Measurements from ENCODE around the gene FGFR4. TPM values are rescaled to one million over a fixed set of nuclear protein-coding genes. Genes with fewer than 3 reads are reported as not detected.

FGFR4 gene
- total RNA-seq, 4 donors from 2014 or later, result 1.1 TPM; not detected in 2

DNA sequence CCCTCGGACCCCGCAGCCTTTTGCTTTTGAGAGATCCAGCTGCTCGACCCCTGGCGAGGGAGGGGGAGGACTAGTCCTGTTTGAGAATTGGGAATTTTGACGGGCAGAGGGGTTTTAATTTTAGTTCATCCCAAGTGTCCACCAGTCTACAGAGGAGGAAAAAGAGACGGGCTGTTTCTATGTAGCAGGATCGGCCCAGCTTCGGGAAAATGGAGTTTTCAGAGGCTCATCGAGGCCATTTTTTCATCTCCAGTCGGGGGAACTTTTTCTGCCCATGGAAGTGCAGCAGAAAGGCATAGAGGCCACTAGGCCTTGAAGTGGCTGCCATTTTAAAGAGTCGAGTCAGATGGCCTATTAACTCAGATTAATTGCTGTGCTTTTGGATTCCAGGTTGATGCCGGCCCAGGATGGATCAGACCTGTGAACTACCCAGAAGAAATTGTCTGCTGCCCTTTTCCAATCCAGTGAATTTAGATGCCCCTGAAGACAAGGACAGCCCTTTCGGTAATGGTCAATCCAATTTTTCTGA lies 48.0 kb downstream of the FGFR4 start:
- TF ChIP-seq, protein P1, sequence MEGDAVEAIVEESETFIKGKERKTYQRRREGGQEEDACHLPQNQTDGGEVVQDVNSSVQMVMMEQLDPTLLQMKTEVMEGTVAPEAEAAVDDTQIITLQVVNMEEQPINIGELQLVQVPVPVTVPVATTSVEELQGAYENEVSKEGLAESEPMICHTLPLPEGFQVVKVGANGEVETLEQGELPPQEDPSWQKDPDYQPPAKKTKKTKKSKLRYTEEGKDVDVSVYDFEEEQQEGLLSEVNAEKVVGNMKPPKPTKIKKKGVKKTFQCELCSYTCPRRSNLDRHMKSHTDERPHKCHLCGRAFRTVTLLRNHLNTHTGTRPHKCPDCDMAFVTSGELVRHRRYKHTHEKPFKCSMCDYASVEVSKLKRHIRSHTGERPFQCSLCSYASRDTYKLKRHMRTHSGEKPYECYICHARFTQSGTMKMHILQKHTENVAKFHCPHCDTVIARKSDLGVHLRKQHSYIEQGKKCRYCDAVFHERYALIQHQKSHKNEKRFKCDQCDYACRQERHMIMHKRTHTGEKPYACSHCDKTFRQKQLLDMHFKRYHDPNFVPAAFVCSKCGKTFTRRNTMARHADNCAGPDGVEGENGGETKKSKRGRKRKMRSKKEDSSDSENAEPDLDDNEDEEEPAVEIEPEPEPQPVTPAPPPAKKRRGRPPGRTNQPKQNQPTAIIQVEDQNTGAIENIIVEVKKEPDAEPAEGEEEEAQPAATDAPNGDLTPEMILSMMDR (IDR thresholded peaks at IDR 0.05; ENCODE audit: low read depth), result no peak

DNA sequence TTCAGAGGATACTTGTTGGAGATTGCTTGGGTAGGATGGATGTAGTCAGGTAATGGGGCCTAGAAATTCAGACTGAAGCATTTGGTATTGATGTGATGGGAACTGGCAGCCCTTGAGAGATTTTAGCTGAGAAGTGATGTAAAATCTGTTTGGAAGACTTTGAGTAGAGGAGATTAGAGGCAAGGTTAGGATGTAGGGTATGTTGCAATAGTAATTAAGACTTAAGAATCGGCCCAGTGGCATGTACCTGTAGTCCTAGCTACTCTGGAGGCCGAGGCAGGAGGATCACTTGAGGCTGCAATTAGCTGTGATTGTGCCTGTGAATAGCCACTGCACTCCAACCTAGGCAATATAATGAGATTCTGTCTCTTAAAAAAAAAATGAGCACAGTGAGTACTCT lies 53.6 kb downstream of the FGFR4 start:
- TF ChIP-seq, protein P1 (IDR thresholded peaks at IDR 0.05; ENCODE audit: low read depth), result no peak

DNA sequence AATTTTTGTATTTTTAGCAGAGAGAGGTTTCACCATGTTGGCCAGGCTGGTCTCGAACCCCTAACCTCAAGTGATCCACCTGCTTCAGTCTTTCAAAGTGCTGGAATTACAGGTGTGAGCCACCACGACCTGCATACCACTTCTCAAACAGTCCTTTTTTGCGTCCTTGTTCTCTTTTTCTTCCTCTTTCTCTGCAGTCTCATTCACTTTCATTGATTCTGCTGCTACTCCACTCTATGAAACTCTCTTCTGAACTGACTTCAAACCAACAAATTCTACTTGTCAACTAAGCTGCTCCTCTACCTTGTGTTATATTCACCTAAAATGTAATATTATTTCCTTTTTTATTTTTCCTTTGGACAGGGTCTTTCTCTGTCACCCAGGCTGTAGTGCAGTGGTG lies 54.8 kb downstream of the FGFR4 start:
- TF ChIP-seq, protein P1 (IDR thresholded peaks at IDR 0.05; ENCODE audit: low read depth), result no peak

DNA sequence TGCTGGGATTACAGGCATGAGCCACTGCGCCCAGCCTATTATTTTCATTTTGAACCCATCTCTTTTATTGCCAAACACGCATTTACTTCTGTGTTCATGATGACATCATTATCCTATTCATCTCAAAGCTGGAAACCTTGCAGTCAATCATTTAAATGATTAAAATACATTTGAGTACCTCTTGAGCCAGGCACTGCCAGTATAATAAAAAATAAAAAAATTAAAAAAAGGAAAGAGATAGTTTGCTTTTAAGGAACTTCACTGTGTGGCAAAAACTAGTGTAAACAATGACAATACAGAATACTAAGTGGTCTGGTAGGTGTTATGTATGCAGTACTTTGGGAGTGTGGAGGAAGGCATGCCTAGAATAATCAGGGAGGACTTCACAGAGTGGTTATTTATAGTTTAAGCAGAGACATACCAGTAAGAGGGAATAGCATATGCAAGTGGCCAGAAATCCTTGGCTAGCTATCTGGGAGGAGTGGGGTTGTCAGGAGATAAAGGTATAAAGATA lies 55.4 kb downstream of the FGFR4 start:
- TF ChIP-seq, protein P1 (IDR thresholded peaks at IDR 0.05; ENCODE audit: low read depth), result no peak

DNA sequence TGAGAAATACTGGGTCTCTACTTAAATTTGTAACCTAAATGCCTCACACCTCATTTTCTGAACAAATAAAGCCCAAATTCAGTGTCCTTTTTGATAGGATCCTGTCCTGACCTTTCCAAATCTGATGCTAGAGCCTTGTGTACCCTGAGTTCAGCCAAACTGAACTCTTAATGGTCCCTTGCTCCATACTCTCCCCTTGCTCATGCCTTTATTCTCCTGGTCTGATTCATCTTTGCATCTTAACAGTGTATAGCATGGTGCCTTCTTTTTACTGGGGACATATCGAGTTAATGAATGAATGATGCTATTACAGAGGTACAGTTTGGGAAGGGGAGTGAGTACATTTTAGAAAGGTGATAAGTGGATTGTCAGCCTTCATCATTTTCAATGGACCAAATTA lies 56.1 kb downstream of the FGFR4 start:
- TF ChIP-seq, protein P1 (IDR thresholded peaks at IDR 0.05; ENCODE audit: low read depth), result no peak

DNA sequence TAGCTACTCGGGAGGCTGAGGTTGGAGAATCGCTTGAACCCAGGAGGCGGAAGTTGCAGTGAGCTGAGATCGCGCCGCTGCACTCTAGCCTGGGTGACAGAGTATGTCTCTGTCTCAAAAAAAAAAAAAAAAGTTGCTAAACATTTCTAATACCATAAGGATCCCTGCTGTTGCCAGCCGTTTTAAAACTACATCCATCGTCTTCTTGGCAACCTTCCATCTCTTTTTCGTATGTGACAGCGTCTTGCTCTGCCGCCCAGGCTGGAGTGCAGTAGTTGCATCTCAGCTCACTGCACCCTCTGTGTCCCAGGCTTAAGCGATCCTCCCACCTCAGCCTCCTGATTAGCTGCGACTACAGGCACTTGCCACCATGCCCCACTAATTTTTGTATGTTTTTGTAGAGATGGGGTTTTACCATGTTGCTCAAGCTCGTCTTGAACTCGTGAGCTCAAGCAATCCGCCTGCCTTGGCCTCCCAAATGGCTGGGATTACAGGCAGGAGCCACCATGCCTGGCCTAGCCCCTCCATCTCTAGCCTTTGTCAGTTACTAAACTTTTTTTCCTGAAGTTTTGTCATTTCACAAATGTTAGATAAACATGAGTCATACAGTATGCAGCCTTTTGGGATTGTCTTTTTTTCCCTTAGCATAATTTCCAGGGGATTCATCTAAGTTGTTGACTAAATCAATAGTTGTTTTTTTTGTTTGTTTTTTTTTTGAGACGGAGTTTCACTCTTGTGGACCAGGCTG lies 60.4 kb downstream of the FGFR4 start:
- TF ChIP-seq, protein P1 (IDR thresholded peaks at IDR 0.05; ENCODE audit: low read depth), result no peak

Other genes starting within 250 kb of the FGFR4 start
- 10 to 100 TPM in 3 of 4 donors, 1 to 10 TPM in 1; 5.2 to 38.1 (median 16.3) TPM for gene HK3, start 187.6 kb upstream of the FGFR4 start, total RNA-seq
- gene UIMC1, start 80.1 kb upstream of the FGFR4 start, total RNA-seq, result 10 to 100 TPM; 22.5 to 44.8 (median 30.5) TPM
- 10 to 100 TPM in 3 of 4 donors, 1 to 10 TPM in 1; 8.5 to 13.3 (median 12.3) TPM for gene ZNF346, start 64.2 kb upstream of the FGFR4 start, total RNA-seq
- 10 to 100 TPM; 35.2 to 52.0 (median 37.7) TPM for gene NSD1, start 46.9 kb downstream of the FGFR4 start, total RNA-seq
- gene RAB24, start 216.8 kb downstream of the FGFR4 start, total RNA-seq, result 10 to 100 TPM; 19.4 to 35.6 (median 26.3) TPM
- gene PRELID1, start 216.9 kb downstream of the FGFR4 start, total RNA-seq, result 10 to 100 TPM; 55.1 to 58.6 (median 56.7) TPM
- gene MXD3, start 225.0 kb downstream of the FGFR4 start, total RNA-seq, result 10 to 100 TPM in 1 of 4 donors, 1 to 10 TPM in 2, under 1 TPM in 1; 0.82 to 13.0 (median 6.7) TPM